ENCODE results near the gene NOXA1. TPM values are rescaled to one million over a fixed set of nuclear protein-coding genes. Genes with fewer than 3 reads are reported as not detected.

Gene NOXA1
- total RNA-seq, 4 donors from 2014 or later: 6.3 to 11.4 (median 10.1) TPM

GRCh38 chr9:137438591-137439157 lies 15.5 kb downstream of the NOXA1 start:
- Histone ChIP-seq H3K4me3 (no peak overlapping the region), H3K9me3 (peaks cover 0 to 4% (median 0%) of the 10 kb centered on the region in 4 donors), H3K27me3 (peaks cover 0 to 49% of the 10 kb centered on the region in 2 donors), H3K27ac (no peak overlapping the region), H3K4me1 (peaks cover 0 to 22% (median 8%) of the 10 kb centered on the region in 4 donors), H3K36me3 (no peaks in the 10 kb centered on the region)
- DNase-seq (ENCODE audit: low spot score in 2 of 2): no peak
- TF ChIP-seq EP300 (IDR thresholded peaks at IDR 0.05) (no peak), POLR2A (IDR thresholded peaks at IDR 0.05) (no peak)
- TF ChIP-seq, protein P1, sequence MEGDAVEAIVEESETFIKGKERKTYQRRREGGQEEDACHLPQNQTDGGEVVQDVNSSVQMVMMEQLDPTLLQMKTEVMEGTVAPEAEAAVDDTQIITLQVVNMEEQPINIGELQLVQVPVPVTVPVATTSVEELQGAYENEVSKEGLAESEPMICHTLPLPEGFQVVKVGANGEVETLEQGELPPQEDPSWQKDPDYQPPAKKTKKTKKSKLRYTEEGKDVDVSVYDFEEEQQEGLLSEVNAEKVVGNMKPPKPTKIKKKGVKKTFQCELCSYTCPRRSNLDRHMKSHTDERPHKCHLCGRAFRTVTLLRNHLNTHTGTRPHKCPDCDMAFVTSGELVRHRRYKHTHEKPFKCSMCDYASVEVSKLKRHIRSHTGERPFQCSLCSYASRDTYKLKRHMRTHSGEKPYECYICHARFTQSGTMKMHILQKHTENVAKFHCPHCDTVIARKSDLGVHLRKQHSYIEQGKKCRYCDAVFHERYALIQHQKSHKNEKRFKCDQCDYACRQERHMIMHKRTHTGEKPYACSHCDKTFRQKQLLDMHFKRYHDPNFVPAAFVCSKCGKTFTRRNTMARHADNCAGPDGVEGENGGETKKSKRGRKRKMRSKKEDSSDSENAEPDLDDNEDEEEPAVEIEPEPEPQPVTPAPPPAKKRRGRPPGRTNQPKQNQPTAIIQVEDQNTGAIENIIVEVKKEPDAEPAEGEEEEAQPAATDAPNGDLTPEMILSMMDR (IDR thresholded peaks at IDR 0.05): no peak
- 72 to 83% methylated on average over 12 of the region's 22 CpGs for WGBS, 2 donors

DNA sequence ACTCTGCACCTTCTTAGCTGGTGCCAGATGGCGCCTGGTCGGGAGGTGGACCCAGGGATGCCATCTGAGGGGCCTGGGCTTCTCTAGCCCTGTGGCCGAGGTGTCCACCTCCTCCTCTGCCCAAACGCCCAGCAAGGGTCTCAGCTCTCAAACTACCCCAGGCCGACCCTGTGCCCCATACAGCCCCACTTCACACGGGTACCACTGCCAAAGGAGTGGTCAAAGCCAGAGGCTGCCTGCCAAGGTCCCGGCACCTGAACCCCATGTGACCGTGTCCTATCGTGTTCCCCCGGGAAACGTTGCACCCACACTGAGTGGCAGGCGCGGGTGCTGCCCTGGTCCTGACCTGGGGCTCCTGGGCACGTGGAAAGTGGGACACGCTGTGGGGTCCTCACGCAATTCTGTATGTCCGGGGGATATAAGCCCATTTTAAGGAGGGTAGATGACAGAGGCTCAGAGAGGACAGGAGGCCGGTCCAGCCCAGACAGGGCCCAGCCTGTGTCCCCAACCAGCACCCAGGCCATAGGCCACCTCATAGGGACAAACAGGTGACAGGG lies 16.0 kb downstream of the NOXA1 start:
- no peak overlapping the region for H3K4me3 ChIP-seq
- peaks cover 0 to 53% of the 10 kb centered on the region in 2 donors for H3K27me3 ChIP-seq
- TF ChIP-seq POLR2A (IDR thresholded peaks at IDR 0.05): no peak
- TF ChIP-seq, protein P1 (IDR thresholded peaks at IDR 0.05): no peak
- no peak for TF ChIP-seq EP300 (IDR thresholded peaks at IDR 0.05)
- 64 to 67% methylated on average over 12 to 17 of the region's 18 CpGs for WGBS, 2 donors
- peaks cover 0 to 22% (median 8%) of the 10 kb centered on the region in 4 donors for H3K4me1 ChIP-seq
- DNase-seq (ENCODE audit: low spot score in 2 of 2): no peak
- H3K36me3 ChIP-seq: no peaks in the 10 kb centered on the region
- H3K9me3 ChIP-seq: peaks cover 0 to 4% (median 0%) of the 10 kb centered on the region in 4 donors
- no peak overlapping the region for H3K27ac ChIP-seq

DNA sequence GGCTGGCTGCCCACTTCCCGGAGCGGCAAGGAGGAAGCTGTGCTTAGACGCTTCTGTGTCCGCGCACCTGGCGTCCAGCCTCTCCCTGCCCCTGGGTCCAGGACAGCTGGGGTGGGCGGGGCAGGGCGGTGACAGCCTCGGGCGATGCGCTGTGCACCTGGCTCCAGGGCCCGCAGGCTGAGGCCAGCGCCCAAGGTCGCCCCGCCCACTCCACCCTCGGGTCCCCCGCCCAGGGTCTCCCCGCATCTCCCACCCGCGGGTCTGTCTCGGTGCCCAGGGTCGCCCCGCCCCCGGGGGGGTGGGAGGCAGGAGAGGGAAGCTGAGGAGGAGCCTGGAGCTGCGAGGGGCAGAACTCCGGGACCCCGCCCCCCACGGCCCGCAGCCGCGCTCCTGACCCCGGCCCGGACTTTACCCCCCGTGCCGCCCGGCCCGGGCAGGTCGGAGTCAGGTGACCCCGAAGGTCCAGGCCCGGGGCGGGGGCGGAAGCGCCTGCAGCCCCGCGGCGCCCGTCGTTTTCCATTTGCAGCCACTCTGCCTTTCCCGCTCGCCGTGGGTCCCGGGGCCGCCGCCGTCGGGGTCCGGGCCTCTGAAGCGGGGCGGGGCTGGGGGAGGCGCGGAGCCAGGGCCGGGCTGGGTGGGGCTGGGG lies 18.2 kb downstream of the NOXA1 start, which contains the start of gene ENTPD8:
ENTPD8 (minus strand) TSS at position 69 of the 646 bp plus-strand sequence. CDS start 3,072 bp downstream, outside the sequence.
- DNase-seq (ENCODE audit: low spot score in 2 of 2): no peak
- H3K27ac ChIP-seq: peak within 1 kb of the TSS in 1 of 4 donors; percentile 22
- H3K4me1 ChIP-seq: peaks cover 0 to 28% (median 10%) of the 10 kb centered on the region in 4 donors
- H3K9me3 ChIP-seq: peaks cover 0 to 4% (median 0%) of the 10 kb centered on the region in 4 donors
- peaks cover 0 to 53% of the 10 kb centered on the region in 2 donors for H3K27me3 ChIP-seq
- TF ChIP-seq POLR2A (IDR thresholded peaks at IDR 0.05) (no peak), EP300 (IDR thresholded peaks at IDR 0.05) (no peak)
- TF ChIP-seq, protein P1 (IDR thresholded peaks at IDR 0.05): no peak
- WGBS, 2 donors: 0 to 2% methylated on average over 9 to 20 of the region's 62 CpGs
- no peaks in the 10 kb centered on the region for H3K36me3 ChIP-seq
- H3K4me3 ChIP-seq: peak within 1 kb of the TSS in 3 of 4 donors; percentile 15 to 43 (median 25)

- Histone ChIP-seq H3K9me3 (peaks cover 0 to 4% (median 0%) of the 10 kb centered on the region in 4 donors), H3K4me1 (peaks cover 0 to 30% (median 10%) of the 10 kb centered on the region in 4 donors), H3K4me3 (peak overlapping the region in 1 of 4 donors; percentile 43), H3K27ac (peak overlapping the region in 1 of 4 donors; percentile 22), H3K36me3 (no peaks in the 10 kb centered on the region), H3K27me3 (peaks cover 0 to 49% of the 10 kb centered on the region in 2 donors)
- 19 to 23% methylated on average over 4 to 5 of the region's 7 CpGs for WGBS, 2 donors
- no peak for DNase-seq (ENCODE audit: low spot score in 2 of 2)
- TF ChIP-seq EP300 (IDR thresholded peaks at IDR 0.05): no peak
- TF ChIP-seq POLR2A (IDR thresholded peaks at IDR 0.05): no peak
- TF ChIP-seq, protein P1 (IDR thresholded peaks at IDR 0.05): no peak
These were observed 18.7 kb downstream of the NOXA1 start for GRCh38 chr9:137441935-137442321.
